CD14-positive monocyte (primary cell): ENCODE data around the gene TDRKH. TPM values are rescaled to one million over a fixed set of nuclear protein-coding genes. Genes with fewer than 3 reads are reported as not detected.
"Not testable (repeated sequence)": the region's sequence is repeated elsewhere in the genome, so short reads cannot be mapped to it uniquely, and the experiment has no call there.

Source experiments
- DNase-seq, 3 donors: peaks; one replicate each; pipeline ENCODE4 v3.0.0-alpha.2; 2011 to 2022
- H2AFZ ChIP-seq: 2 replicates; pipeline ENCODE4 v1.6.0; 2012; ENCODE audit warnings: mild to moderate bottlenecking, low read depth, low read length, inconsistent platforms; ENCODE audit not compliant: insufficient read depth, poor library complexity, severe bottlenecking
- H3K27ac ChIP-seq, 2 donors: 1 replicate in 1 of 2; 2 replicates in 1 of 2; pipeline ENCODE4 v1.5.1; 2012 to 2013; ENCODE audit warnings: low read length in 2 of 2, control low read depth in 1 of 2, inconsistent platforms in 1 of 2, low read depth in 1 of 2, mild to moderate bottlenecking in 1 of 2
- H3K27me3 ChIP-seq, 2 donors: one replicate each; pipeline versions ENCODE4 v1.6.0 to v1.6.1; 2011 to 2013; ENCODE audit warnings: low read length in 2 of 2; ENCODE audit not compliant: control insufficient read depth in 2 of 2, insufficient read depth in 2 of 2
- H3K36me3 ChIP-seq, 2 donors: replicated peaks in 1 of 2; 1 replicate in 1 of 2; 2 replicates in 1 of 2; pipeline versions ENCODE4 v1.5.1 to v1.6.1; 2012 to 2013; ENCODE audit warnings: low read length in 2 of 2, control low read depth in 1 of 2, inconsistent platforms in 1 of 2, mild to moderate bottlenecking in 1 of 2; ENCODE audit not compliant: insufficient read depth in 2 of 2, control insufficient read depth in 1 of 2
- H3K4me1 ChIP-seq, 2 donors: 1 replicate in 1 of 2; 2 replicates in 1 of 2; pipeline versions ENCODE4 v1.5.1 to v1.6.1; 2012 to 2013; ENCODE audit warnings: low read length in 2 of 2, control low read depth in 1 of 2, inconsistent platforms in 1 of 2, mild to moderate bottlenecking in 1 of 2, moderate library complexity in 1 of 2; ENCODE audit not compliant: insufficient read depth in 2 of 2, control insufficient read depth in 1 of 2
- H3K4me2 ChIP-seq: replicated peaks from 2 replicates; pipeline ENCODE3; 2012; ENCODE audit warnings: low read length, moderate library complexity, mild to moderate bottlenecking; ENCODE audit not compliant: poor library complexity, severe bottlenecking; ENCODE audit errors: extremely low read depth
- H3K4me3 ChIP-seq, 3 experiments: fragments of 200-600 bp in 1 of 3; sonication (generic) in 1 of 3; replicated peaks in 1 of 3; 1 replicate in 2 of 3; 2 replicates in 1 of 3; pipeline ENCODE4 v1.5.1; 2011 to 2013; ENCODE audit warnings: low read length in 3 of 3, mild to moderate bottlenecking in 3 of 3, control low read depth in 2 of 3, low read depth in 2 of 3, inconsistent platforms in 1 of 3, moderate library complexity in 1 of 3
- H3K79me2 ChIP-seq: 2 replicates; pipeline ENCODE4 v1.6.0; 2012; ENCODE audit warnings: mild to moderate bottlenecking, control low read depth, inconsistent platforms, low read length, moderate library complexity; ENCODE audit not compliant: insufficient read depth
- H3K9ac ChIP-seq: 2 replicates; pipeline ENCODE4 v1.6.0; 2017; ENCODE audit warnings: low read length, mild to moderate bottlenecking; ENCODE audit not compliant: insufficient read depth, poor library complexity, severe bottlenecking
- H3K9me3 ChIP-seq, 2 donors: replicated peaks in 1 of 2; 1 replicate in 1 of 2; 2 replicates in 1 of 2; pipeline versions ENCODE4 v1.5.1 to v1.6.1; 2012 to 2013; ENCODE audit warnings: low read length in 2 of 2, control low read depth in 1 of 2; ENCODE audit not compliant: control insufficient read depth in 1 of 2, insufficient read depth in 1 of 2
- H4K20me1 ChIP-seq: 2 replicates; pipeline ENCODE4 v1.6.0; 2012; ENCODE audit warnings: mild to moderate bottlenecking, low read length, control low read depth, moderate library complexity; ENCODE audit not compliant: insufficient read depth
- H3K27ac Mint-ChIP-seq, 7 donors: one replicate each; pipeline ENCODE4 v1.8.0; 2020; ENCODE audit warnings: mild to moderate bottlenecking in 7 of 7, mixed read lengths in 7 of 7, moderate library complexity in 6 of 7, inconsistent platforms in 2 of 7
- H3K27me3 Mint-ChIP-seq, 3 donors: one replicate each; pipeline ENCODE4 v1.8.0; 2021 to 2022; ENCODE audit warnings: low read depth in 3 of 3, mild to moderate bottlenecking in 3 of 3, mixed read lengths in 3 of 3, moderate library complexity in 3 of 3, inconsistent platforms in 1 of 3
- H3K36me3 Mint-ChIP-seq, 2 donors: one replicate each; pipeline ENCODE4 v1.8.0; 2020; ENCODE audit warnings: mixed read lengths in 2 of 2, inconsistent platforms in 1 of 2, mild to moderate bottlenecking in 1 of 2
- H3K4me1 Mint-ChIP-seq: one replicate; pipeline ENCODE4 v1.8.0; 2020; ENCODE audit warnings: mild to moderate bottlenecking, mixed read lengths
- H3K4me3 Mint-ChIP-seq, 2 donors: one replicate each; pipeline ENCODE4 v1.8.0; 2020; ENCODE audit warnings: mild to moderate bottlenecking in 2 of 2, mixed read lengths in 2 of 2, moderate library complexity in 1 of 2
- H3K9me3 Mint-ChIP-seq, 7 donors: one replicate each; pipeline ENCODE4 v1.8.0; 2020 to 2022; ENCODE audit warnings: mixed read lengths in 7 of 7, mild to moderate bottlenecking in 6 of 7, moderate library complexity in 6 of 7, inconsistent platforms in 2 of 7
- WGBS: methylation state at CpG from one replicate; pipeline ENCODE4 v1.1.5; 2013; ENCODE audit warnings: missing lambda C conversion rate; ENCODE audit not compliant: insufficient coverage; 5-methylcytosine and 5-hydroxymethylcytosine counted together
- intact Hi-C, 2 donors: fragments of 100-400 bp; cut with micrococcal nuclease; formaldehyde crosslinking; loops; one replicate each; pipeline versions ENCODE4 v1.15.0 to v1.15.1; 2023
- polyA plus RNA-seq, 3 donors: library from polyadenylated mRNA; depleted of rRNA in 1 of 3; unstranded in 2 of 3; stranded (reverse) in 1 of 3; fragments of 300-500 nt in 2 of 3; fragments of >200 nt in 1 of 3; fragmentation: Illumina TruSeq in 2 of 3; gene quantifications; 1 replicate in 2 of 3; 2 replicates in 1 of 3; pipeline ENCODE4 v1.2.3, GENCODE V29; 2012 to 2021
- TF ChIP-seq, protein P1 (sequence below): fragments of 200-600 bp; IDR thresholded peaks from one replicate; pipeline ENCODE4 v1.8.0; 2022; ENCODE audit warnings: antibody characterized with exemption, mild to moderate bottlenecking

The TDRKH gene
- polyA plus RNA-seq, 3 donors: 0.72 to 1.6 (median 1.1) TPM

DNA sequence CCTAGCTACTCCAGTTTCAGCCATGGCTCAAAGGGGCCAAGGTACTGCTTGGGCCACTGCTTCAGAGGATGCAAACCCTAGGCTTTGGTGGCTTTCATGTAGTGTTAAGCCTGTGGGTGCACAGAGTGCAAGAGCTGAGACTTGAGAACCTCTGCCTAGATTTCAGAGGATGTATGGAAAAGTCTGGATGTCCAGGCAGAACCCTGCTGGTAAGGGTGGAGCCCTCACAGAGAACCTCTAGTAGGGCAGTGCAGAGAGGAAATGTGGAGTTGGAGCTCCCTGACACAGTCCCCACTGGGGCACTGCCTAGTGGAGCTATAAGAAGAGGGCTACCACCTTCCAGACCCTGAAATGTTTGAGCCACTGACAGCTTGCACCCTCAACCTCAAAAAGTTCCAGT is 52.8 kb downstream of the TDRKH start:
- intact Hi-C loops: loop anchor here in 1 of 2 donors (5.0 kb wide), 1 partner anchor 290 kb away; no protein-coding TSS in a partner anchor
- no peaks in the 10 kb centered on the region for H3K79me2 ChIP-seq

DNA sequence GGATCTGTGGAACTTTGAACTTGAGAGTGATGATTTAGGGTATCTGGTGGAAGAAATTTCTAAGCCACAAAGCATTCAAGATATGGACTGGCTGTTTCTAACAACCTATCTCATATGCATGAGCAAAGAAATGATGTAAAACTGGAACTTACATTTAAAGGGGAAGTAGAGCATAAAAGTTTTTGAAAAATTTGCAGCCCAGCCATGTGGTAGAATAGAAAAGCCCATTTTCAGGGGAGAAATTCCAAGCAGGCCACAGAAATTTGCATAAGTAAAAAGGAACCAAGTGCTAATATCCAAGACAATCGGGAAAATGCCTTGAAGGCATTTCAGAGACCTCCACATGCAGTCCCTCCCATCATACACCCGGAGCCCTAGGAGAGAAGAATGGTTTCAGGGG is 53.3 kb downstream of the TDRKH start:
- Histone ChIP-seq H3K36me3 (no peaks in the 10 kb centered on the region), H4K20me1 (no peaks in the 10 kb centered on the region), H3K9ac (no peak overlapping the region), H3K27ac (no peak overlapping the region), H3K79me2 (no peaks in the 10 kb centered on the region), H2AFZ (no peak overlapping the region), H3K27me3 (peaks cover 0 to 2% of the 10 kb centered on the region in 2 donors), H3K4me1 (no peaks in the 10 kb centered on the region), H3K9me3 (peaks cover 9 to 15% of the 10 kb centered on the region in 2 donors), H3K4me3 (no peak overlapping the region), H3K4me2 (no peak overlapping the region)
- intact Hi-C loops: loop anchor here in 1 of 2 donors (5.0 kb wide), 1 partner anchor 290 kb away; no protein-coding TSS in a partner anchor
- Mint-ChIP-seq H3K9me3 (peaks cover 8 to 27% (median 25%) of the 10 kb centered on the region in 7 donors), H3K4me1 (peaks cover 5% of the 10 kb centered on the region), H3K36me3 (peaks cover 0 to 5% of the 10 kb centered on the region in 2 donors), H3K27me3 (peaks cover 7 to 17% (median 13%) of the 10 kb centered on the region in 3 donors), H3K4me3 (no peak overlapping the region), H3K27ac (no peak overlapping the region)
- TF ChIP-seq, protein P1, sequence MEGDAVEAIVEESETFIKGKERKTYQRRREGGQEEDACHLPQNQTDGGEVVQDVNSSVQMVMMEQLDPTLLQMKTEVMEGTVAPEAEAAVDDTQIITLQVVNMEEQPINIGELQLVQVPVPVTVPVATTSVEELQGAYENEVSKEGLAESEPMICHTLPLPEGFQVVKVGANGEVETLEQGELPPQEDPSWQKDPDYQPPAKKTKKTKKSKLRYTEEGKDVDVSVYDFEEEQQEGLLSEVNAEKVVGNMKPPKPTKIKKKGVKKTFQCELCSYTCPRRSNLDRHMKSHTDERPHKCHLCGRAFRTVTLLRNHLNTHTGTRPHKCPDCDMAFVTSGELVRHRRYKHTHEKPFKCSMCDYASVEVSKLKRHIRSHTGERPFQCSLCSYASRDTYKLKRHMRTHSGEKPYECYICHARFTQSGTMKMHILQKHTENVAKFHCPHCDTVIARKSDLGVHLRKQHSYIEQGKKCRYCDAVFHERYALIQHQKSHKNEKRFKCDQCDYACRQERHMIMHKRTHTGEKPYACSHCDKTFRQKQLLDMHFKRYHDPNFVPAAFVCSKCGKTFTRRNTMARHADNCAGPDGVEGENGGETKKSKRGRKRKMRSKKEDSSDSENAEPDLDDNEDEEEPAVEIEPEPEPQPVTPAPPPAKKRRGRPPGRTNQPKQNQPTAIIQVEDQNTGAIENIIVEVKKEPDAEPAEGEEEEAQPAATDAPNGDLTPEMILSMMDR: no peak
- 100% methylated on average over 1 of the region's 2 CpGs for WGBS
- DNase-seq: peak in 1 of 3 donors; percentile 14

More for the DNA sequence above, 52.8 kb downstream of the TDRKH start:
- Mint-ChIP-seq H3K36me3 (peaks cover 0 to 5% of the 10 kb centered on the region in 2 donors), H3K9me3 (peaks cover 8 to 27% (median 25%) of the 10 kb centered on the region in 7 donors), H3K27ac (no peak overlapping the region), H3K4me1 (peaks cover 5% of the 10 kb centered on the region), H3K4me3 (no peak overlapping the region), H3K27me3 (peaks cover 8 to 18% (median 12%) of the 10 kb centered on the region in 3 donors)
- Histone ChIP-seq H3K36me3 (no peaks in the 10 kb centered on the region), H3K4me3 (no peak overlapping the region), H3K4me2 (no peak overlapping the region), H3K9ac (no peak overlapping the region), H3K9me3 (peaks cover 9 to 15% of the 10 kb centered on the region in 2 donors), H4K20me1 (no peaks in the 10 kb centered on the region), H3K27ac (no peak overlapping the region), H3K27me3 (peaks cover 0 to 2% of the 10 kb centered on the region in 2 donors), H3K4me1 (no peaks in the 10 kb centered on the region), H2AFZ (no peak overlapping the region)
- no peak for DNase-seq
- TF ChIP-seq, protein P1: no peak

DNA sequence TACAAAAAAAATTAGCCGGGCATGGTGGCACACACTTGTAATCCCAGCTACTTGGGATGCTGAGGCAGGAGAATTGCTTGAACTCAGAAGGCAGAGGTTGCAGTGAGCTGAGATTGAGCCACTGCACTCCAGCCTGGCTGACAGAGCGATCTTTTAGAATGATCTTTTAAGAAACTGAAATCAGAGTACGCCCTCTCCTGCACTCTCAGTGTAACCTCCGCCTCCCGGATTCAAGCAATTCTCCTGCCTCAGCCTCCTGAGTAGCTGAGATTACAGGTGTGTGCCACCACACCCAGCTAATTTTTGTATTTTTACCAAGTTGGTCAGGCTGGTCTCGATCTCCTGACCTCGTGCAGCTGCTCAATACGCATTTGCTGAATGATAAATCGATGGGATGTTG is 56.3 kb downstream of the TDRKH start:
- H3K4me3 ChIP-seq, H3K27me3 ChIP-seq, H3K36me3 ChIP-seq, H2AFZ ChIP-seq, H3K4me2 ChIP-seq, H3K4me1 Mint-ChIP-seq, H4K20me1 ChIP-seq, DNase-seq, H3K4me1 ChIP-seq, H3K36me3 Mint-ChIP-seq, H3K4me3 Mint-ChIP-seq, H3K27ac Mint-ChIP-seq, H3K9ac ChIP-seq, H3K79me2 ChIP-seq, H3K27ac ChIP-seq: not testable (repeated sequence)
- 96% methylated on average over 9 of the region's 9 CpGs for WGBS
- H3K9me3 ChIP-seq: peaks cover 9 to 15% of the 10 kb centered on the region in 2 donors
- Mint-ChIP-seq H3K27me3 (peaks cover 5 to 17% (median 15%) of the 10 kb centered on the region in 3 donors), H3K9me3 (peaks cover 8 to 27% (median 25%) of the 10 kb centered on the region in 7 donors)
- intact Hi-C loops: loop anchor here (2.0 kb wide), 4 partner anchors 139 to 291 kb away; no protein-coding TSS in a partner anchor
